ENCODE results near the gene ALDH1B1.

Gene ALDH1B1

GRCh38 chr9:38443181-38443580 lies 50.7 kb downstream of the ALDH1B1 start:
- DNase-seq: no peak

GRCh38 chr9:38443597-38443996 lies 51.1 kb downstream of the ALDH1B1 start:
- DNase-seq: no peak

GRCh38 chr9:38445154-38446043 lies 52.9 kb downstream of the ALDH1B1 start:
- no peak for DNase-seq

GRCh38 chr9:38447703-38448102 lies 55.2 kb downstream of the ALDH1B1 start:
- DNase-seq: no peak
